ENCODE results near the gene RAB11FIP4.

GRCh38 chr17:31554930-31555329, 163.5 kb downstream of the RAB11FIP4 start:
- TF ChIP-seq CTCF (IDR thresholded peaks at IDR 0.05) (no peak), POLR2AphosphoS5 (IDR thresholded peaks at IDR 0.05) (no peak)

Measured in prostate gland (tissue), 2 donors.